K562 (cell line): Measurements from ENCODE around the gene LATS2. TPM values are rescaled to one million over a fixed set of nuclear protein-coding genes. Genes with fewer than 3 reads are reported as not detected.

Experiments used
- ATAC-seq: fragments of 200-7000 bp; cut with Tn5 transposase; 3 replicates; pipeline ENCODE4 v1.9.1; 2020; ENCODE audit warnings: moderate library complexity
- BruUV-seq: library from RNA; stranded (reverse); fragments of 400-500 nt; replicated peaks from 2 replicates; lab custom pipeline; 2021; lab: Mats Ljungman, UMichigan
- CTCF ChIA-PET: fragments of 300-600 bp; formaldehyde crosslinking; extraction: SDS; loops from one replicate; lab custom pipeline; 2021; ENCODE audit warnings: low intra/inter-chr PET ratio; lab: Yijun Ruan, JAX
- POLR2A ChIA-PET: fragments of 300-600, 350-650 bp; sonication (Branson Sonifier 250); formaldehyde crosslinking; extraction: SDS; loops from one replicate; lab custom pipeline; 2021; ENCODE audit warnings: antibody characterized with exemption, inconsistent platforms; lab: Yijun Ruan, JAX
- DNase-seq, 4 experiments: peaks; one replicate each; pipeline versions ENCODE4 v3.0.0 to v3.0.0-alpha.2; 2011 to 2018; ENCODE audit warnings: low spot score in 3 of 4, mixed read lengths in 3 of 4; ENCODE audit errors: extremely low read depth in 1 of 4
- FAIRE-seq: peaks from 2 replicates; lab custom pipeline; 2011; peaks lifted over from hg19 to GRCh38; lab: Jason Lieb, UNC
- H2AFZ ChIP-seq: 2 replicates; pipeline ENCODE4 v1.6.0; 2011; ENCODE audit warnings: low read depth, low read length, control low read depth, inconsistent platforms
- H3K27ac ChIP-seq: fragments of 200-600 bp; 3 replicates; pipeline ENCODE4 v1.8.0; 2011; ENCODE audit warnings: low read depth, mild to moderate bottlenecking, control low read depth, inconsistent platforms, low read length, moderate library complexity, mixed read lengths; ENCODE audit errors: extremely low read depth
- H3K27me3 ChIP-seq, 2 experiments: fragments of 300-600 bp in 1 of 2; 2 replicates in 1 of 2; 3 replicates in 1 of 2; pipeline versions ENCODE4 v1.6.0 to v1.8.0; 2011; ENCODE audit warnings: inconsistent platforms in 2 of 2, low read length in 2 of 2, mild to moderate bottlenecking in 1 of 2, mixed read lengths in 1 of 2, moderate library complexity in 1 of 2; ENCODE audit not compliant: control insufficient read depth in 2 of 2, insufficient read depth in 2 of 2
- H3K36me3 ChIP-seq: fragments of 300-600 bp; 3 replicates; pipeline ENCODE4 v1.8.0; 2011; ENCODE audit warnings: mild to moderate bottlenecking, low read length, inconsistent platforms; ENCODE audit not compliant: control insufficient read depth, insufficient read depth
- H3K4me1 ChIP-seq, 2 experiments: fragments of 200-600 bp in 1 of 2; replicated peaks in 1 of 2; 2 replicates in 1 of 2; 3 replicates in 1 of 2; pipeline versions ENCODE4 v1.5.1 to v1.8.0; 2011; ENCODE audit warnings: inconsistent platforms in 2 of 2, low read length in 2 of 2, mild to moderate bottlenecking in 1 of 2, mixed read lengths in 1 of 2, moderate library complexity in 1 of 2; ENCODE audit not compliant: control insufficient read depth in 2 of 2, insufficient read depth in 2 of 2
- H3K4me2 ChIP-seq: 2 replicates; pipeline ENCODE4 v1.6.1; 2011; ENCODE audit warnings: low read length, control low read depth, inconsistent platforms, mixed read lengths; ENCODE audit not compliant: insufficient read depth
- H3K4me3 ChIP-seq: fragments of 200-600 bp; sonication (generic), shearing (Covaris generic); 2 replicates; pipeline ENCODE4 v1.5.1; 2016; ENCODE audit warnings: control low read depth, inconsistent platforms
- H3K79me2 ChIP-seq: fragments of 200-600 bp; 3 replicates; pipeline ENCODE4 v1.8.0; 2011; ENCODE audit warnings: low read length, inconsistent platforms; ENCODE audit not compliant: control insufficient read depth, insufficient read depth
- H3K9ac ChIP-seq, 2 experiments: 2 replicates each; pipeline versions ENCODE4 v1.6.0 to v1.6.1; 2011; ENCODE audit warnings: low read depth in 2 of 2, low read length in 2 of 2, control low read depth in 1 of 2, inconsistent platforms in 1 of 2, mild to moderate bottlenecking in 1 of 2, mixed read lengths in 1 of 2; ENCODE audit not compliant: insufficient read depth in 1 of 2
- H3K9me1 ChIP-seq: one replicate; pipeline ENCODE4 v1.6.0; 2011; ENCODE audit warnings: inconsistent platforms, mild to moderate bottlenecking, low read length, moderate library complexity; ENCODE audit not compliant: control insufficient read depth, insufficient read depth
- H3K9me3 ChIP-seq: replicated peaks from 2 replicates; pipeline ENCODE4 v1.5.1; 2011; ENCODE audit warnings: low read depth, low read length, inconsistent platforms; ENCODE audit not compliant: control insufficient read depth, insufficient read depth
- H4K20me1 ChIP-seq: replicated peaks from 2 replicates; pipeline ENCODE4 v1.6.1; 2011; ENCODE audit warnings: low read length, inconsistent platforms, mixed read lengths; ENCODE audit not compliant: control insufficient read depth, insufficient read depth
- ATF7 ChIP-seq: fragments of 450-650 bp; IDR thresholded peaks from 2 replicates; pipeline ENCODE4 v1.7.1; 2014; ENCODE audit warnings: mild to moderate bottlenecking, moderate library complexity
- CHD1 ChIP-seq: fragments of 200-600 bp; sonication (generic); IDR thresholded peaks from one replicate; pipeline ENCODE4 v1.6.1; 2012; ENCODE audit warnings: mild to moderate bottlenecking, moderate library complexity, low read length, inconsistent platforms
- HMGXB4 ChIP-seq: sonication (generic); formaldehyde crosslinking; IDR thresholded peaks from 2 replicates; pipeline ENCODE4 v1.8.1; 2023; ENCODE audit warnings: mild to moderate bottlenecking, missing genetic modification reagents
- KDM4B ChIP-seq, 2 experiments: fragments of 450-650 bp in 1 of 2; sonication (generic) in 1 of 2; IDR thresholded peaks; 2 replicates each; pipeline ENCODE4 v1.6.1; 2016 to 2017; ENCODE audit warnings: borderline replicate concordance in 2 of 2, antibody characterized with exemption in 1 of 2, low read depth in 1 of 2, mild to moderate bottlenecking in 1 of 2
- MYBL2 ChIP-seq, 2 experiments: fragments of 450-650 bp in 1 of 2; sonication (generic) in 1 of 2; formaldehyde crosslinking in 1 of 2; IDR thresholded peaks; 2 replicates each; pipeline versions ENCODE4 v1.6.1 to v1.8.1; 2017 to 2022; ENCODE audit warnings: borderline replicate concordance in 1 of 2, inconsistent platforms in 1 of 2, low read depth in 1 of 2, mild to moderate bottlenecking in 1 of 2, missing genetic modification reagents in 1 of 2, moderate library complexity in 1 of 2
- PREB ChIP-seq: sonication (generic); formaldehyde crosslinking; IDR thresholded peaks from 2 replicates; pipeline ENCODE4 v1.8.1; 2023; ENCODE audit warnings: mild to moderate bottlenecking, missing genetic modification reagents
- RAD21 ChIP-seq, 2 experiments: fragments of 250-450 bp in 1 of 2; fragments of 450-650 bp in 1 of 2; sonication (Bioruptor Pico) in 1 of 2; formaldehyde crosslinking in 1 of 2; IDR thresholded peaks in 1 of 2; conservative IDR thresholded peaks in 1 of 2; 2 replicates each; pipeline versions ENCODE4 v1.4.0 to v1.8.0; 2020 to 2022; ENCODE audit warnings: mild to moderate bottlenecking in 2 of 2, moderate library complexity in 1 of 2
- SOX6 ChIP-seq: fragments of 450-650 bp; IDR thresholded peaks from 2 replicates; pipeline ENCODE4 v1.6.1; 2014; ENCODE audit warnings: mild to moderate bottlenecking
- TBL1XR1 ChIP-seq, 2 experiments: IDR thresholded peaks; 2 replicates each; pipeline ENCODE4 v1.6.1; 2012; ENCODE audit warnings: improper control_type of control experiment in 2 of 2, low read length in 2 of 2, mild to moderate bottlenecking in 1 of 2
- THRA ChIP-seq: fragments of 450-650 bp; IDR thresholded peaks from 2 replicates; pipeline ENCODE4 v1.6.1; 2017; ENCODE audit warnings: mild to moderate bottlenecking, moderate library complexity
- ZBTB49 ChIP-seq: sonication (generic); formaldehyde crosslinking; IDR thresholded peaks from 2 replicates; pipeline ENCODE4 v1.8.0; 2022; ENCODE audit warnings: missing genetic modification reagents, mild to moderate bottlenecking, borderline replicate concordance
- ZNF263 ChIP-seq: sonication (generic); formaldehyde crosslinking; IDR thresholded peaks from 2 replicates; pipeline ENCODE4 v1.8.0; 2022; ENCODE audit warnings: mild to moderate bottlenecking, missing genetic modification reagents, borderline replicate concordance
- ZNF408 ChIP-seq: fragments of 250-450 bp; sonication (Bioruptor Pico); IDR thresholded peaks from 2 replicates; pipeline ENCODE4 v1.4.0; 2020; ENCODE audit warnings: low read depth, mild to moderate bottlenecking, moderate library complexity
- ZZZ3 ChIP-seq: fragments of 450-650 bp; IDR thresholded peaks from 2 replicates; pipeline ENCODE4 v1.6.1; 2016; ENCODE audit warnings: antibody characterized with exemption, mild to moderate bottlenecking, moderate library complexity
- WGBS: fragments of 100-300 bp; shearing (Covaris generic); methylation state at CpG from one replicate; pipeline ENCODE4 v1.1.6; 2016; ENCODE audit warnings: low coverage, mixed read lengths; ENCODE audit not compliant: insufficient coverage; ENCODE audit errors: missing lambda C conversion rate; 5-methylcytosine and 5-hydroxymethylcytosine counted together
- in situ Hi-C: fragments of 300-500 bp; cut with MboI; formaldehyde crosslinking; loops from 4 replicates; pipeline ENCODE4 v1.15.0; 2018; ENCODE audit warnings: inconsistent platforms, mixed read lengths
- intact Hi-C: fragments of 100-400 bp; cut with micrococcal nuclease; formaldehyde crosslinking; loops from 2 replicates; pipeline ENCODE4 v1.14.2; 2022
- polyA plus RNA-seq, 8 experiments: library from polyadenylated mRNA; depleted of rRNA in 4 of 8; stranded (reverse) in 5 of 8; unstranded in 3 of 8; fragments of >200 nt; fragmentation: Nextera tagmentation in 2 of 8; fragmentation: Illumina TruSeq in 1 of 8; extraction: Ambion mirVana in 2 of 8; extraction: Trizol in 1 of 8; gene quantifications; 2 replicates each; pipeline versions ENCODE4 v1.2.1 to v1.2.3, GENCODE V29; 2011 to 2014; ENCODE audit warnings: inconsistent platforms in 1 of 8, missing spikeins in 1 of 8
- total RNA-seq, 7 experiments: library from RNA; depleted of rRNA in 6 of 7; stranded (reverse); fragments of >200 nt in 6 of 7; fragmentation: Illumina TruSeq in 2 of 7; extraction: Trizol in 2 of 7; gene quantifications; 2 replicates each; pipeline versions ENCODE4 v1.2.1 to v1.2.3, GENCODE V29; 2011 to 2021; ENCODE audit warnings: low replicate concordance in 1 of 7

LATS2 gene
- total and polyA plus RNA-seq, 9 of the 15 experiments (the other 6 are each of a cell fraction or from before 2014, with no cell fraction given) = 0.18 to 3.7 (median 0.76) TPM

- TF ChIP-seq PREB (CRISPR knock-in tag) = no peak
- no peak for TF ChIP-seq ZZZ3
- no peak for TF ChIP-seq ZNF263 (CRISPR knock-in tag)
- TF ChIP-seq ATF7 = no peak
- TF ChIP-seq KDM4B (IDR thresholded peaks at IDR 0.05; ENCODE audit: borderline replicate concordance in 2 of 2, low read depth in 1 of 2) = no peak
Measured at GRCh38 chr13:21065686-21066085, 4.3 kb upstream of the LATS2 start (continued).

GRCh38 chr13:21063031-21063430 lies 1.6 kb upstream of the LATS2 start:
- H4K20me1 ChIP-seq = no peaks in the 10 kb centered on the region
- H3K9me3 ChIP-seq = no peaks in the 10 kb centered on the region
- no peaks in the 10 kb centered on the region for H3K9me1 ChIP-seq
- no TSS peak for BruUV-seq
- no peak for DNase-seq
- no peaks in the 10 kb centered on the region for H3K79me2 ChIP-seq
- no peak overlapping the region for H3K27ac ChIP-seq
- no peak overlapping the region for H3K4me3 ChIP-seq
- FAIRE-seq = no peak
- H3K4me1 ChIP-seq = peaks cover 0 to 18% of the 10 kb centered on the region in 2 experiments; a peak in 2 of 5 replicates
- 75% methylated on average over 1 of the region's 2 CpGs for WGBS
- intact Hi-C loops = no loop called here
- no peaks in the 10 kb centered on the region for H3K27me3 ChIP-seq
- no peak overlapping the region for H2AFZ ChIP-seq
- H3K9ac ChIP-seq = no peak overlapping the region
- H3K36me3 ChIP-seq = no peaks in the 10 kb centered on the region
- no peak for ATAC-seq
- ChIA-PET POLR2A (no interaction called here), CTCF (no interaction called here)
- in situ Hi-C loops = no loop called here
- no peak overlapping the region for H3K4me2 ChIP-seq
- TF ChIP-seq TBL1XR1 (IDR thresholded peaks at IDR 0.05; ENCODE audit: low read length in 2 of 2) = no peak
- TF ChIP-seq ZNF408 (CRISPR knock-in tag) = no peak
- TF ChIP-seq RAD21 (CRISPR knock-in tag; conservative IDR thresholded peaks at IDR 0.05 in 1 of 2, IDR thresholded peaks at IDR 0.05 in 1 of 2) = no peak
- no peak for TF ChIP-seq MYBL2 (IDR thresholded peaks at IDR 0.05; ENCODE audit: low read depth)
- no peak for TF ChIP-seq MYBL2 (CRISPR knock-in tag; IDR thresholded peaks at IDR 0.05; ENCODE audit: borderline replicate concordance)
- TF ChIP-seq ZBTB49 = no peak
- TF ChIP-seq CHD1 = no peak
- TF ChIP-seq SOX6 = no peak
- no peak for TF ChIP-seq HMGXB4 (CRISPR knock-in tag)
- no peak for TF ChIP-seq THRA
